PC-3 (cell line): ENCODE data around the gene HPSE2.

Experiments
- CTCF ChIP-seq: fragments of 300-600 bp; sonication (generic); conservative IDR thresholded peaks from 2 replicates; pipeline ENCODE4 v1.5.1; 2017; ENCODE audit warnings: antibody characterized with exemption, low read depth, mild to moderate bottlenecking, low read length
- EZH2 ChIP-seq: fragments of 300-600 bp; sonication (generic); IDR thresholded peaks from one replicate; pipeline ENCODE4 v1.6.1; 2017; ENCODE audit warnings: antibody characterized with exemption, mild to moderate bottlenecking, low read length; ENCODE audit not compliant: unreplicated experiment
- EZH2phosphoT487 ChIP-seq: fragments of 300-600 bp; sonication (generic); IDR thresholded peaks from 2 replicates; pipeline ENCODE4 v1.6.1; 2018; ENCODE audit warnings: mild to moderate bottlenecking, antibody characterized with exemption, low read length, borderline replicate concordance

- no peak for TF ChIP-seq CTCF
- no peak for TF ChIP-seq EZH2phosphoT487
- TF ChIP-seq EZH2 = no peak
Measured at GRCh38 chr10:98815039-98815885, 420.4 kb downstream of the HPSE2 start.
